Fibroblast of skin of left quadriceps (primary cell): ENCODE results near the gene DLGAP1.
"Not testable (repeated sequence)": the region's sequence is repeated elsewhere in the genome, so short reads cannot be mapped to it uniquely, and the experiment has no call there.

Experiments
- DNase-seq, 2 experiments: peaks; one replicate each; pipeline ENCODE4 v3.0.0-alpha.2; 2013; ENCODE audit warnings: low read depth in 2 of 2

DLGAP1 gene

DNA sequence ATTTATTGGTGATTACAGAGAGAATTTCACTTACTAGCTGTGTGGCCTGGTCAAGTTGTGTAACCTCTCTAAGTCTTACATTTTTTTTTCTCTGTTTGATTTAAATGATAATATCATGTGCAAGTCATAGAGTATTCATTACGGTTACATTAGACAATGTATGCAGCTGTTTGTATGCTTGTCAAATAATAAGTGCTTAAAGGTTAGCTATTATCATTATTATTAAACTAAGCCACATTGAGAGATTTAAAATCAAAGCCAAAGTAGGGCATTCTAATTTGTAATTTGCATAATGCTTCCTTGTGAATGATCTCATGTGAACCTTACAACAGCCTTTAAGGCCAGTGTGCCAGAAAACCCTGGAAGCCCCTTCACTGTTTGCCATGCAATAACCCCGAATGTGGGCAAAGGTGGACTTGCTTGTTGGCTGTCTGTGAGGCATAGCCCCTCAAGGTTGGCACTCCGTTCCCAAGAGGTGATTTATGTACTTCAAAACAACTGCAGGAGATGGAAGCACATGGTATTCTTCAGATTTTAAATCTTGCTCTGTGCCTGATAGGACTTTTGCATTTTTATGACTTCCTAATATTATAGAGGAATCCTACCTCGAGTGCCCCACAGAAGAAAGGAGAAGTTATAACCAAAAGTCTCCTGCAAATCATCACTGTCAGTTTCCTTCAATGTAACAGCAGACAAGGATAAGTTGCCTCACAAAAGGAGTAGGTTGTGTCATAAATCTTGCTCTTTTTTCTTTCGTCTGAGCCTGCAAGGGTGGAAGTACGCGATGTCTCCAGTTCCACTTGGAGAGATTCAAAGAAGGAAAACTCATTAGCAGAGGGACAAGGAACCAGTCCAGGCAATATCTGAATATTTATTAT, 733.1 kb downstream of the DLGAP1 start:
- no peak for DNase-seq

DNA sequence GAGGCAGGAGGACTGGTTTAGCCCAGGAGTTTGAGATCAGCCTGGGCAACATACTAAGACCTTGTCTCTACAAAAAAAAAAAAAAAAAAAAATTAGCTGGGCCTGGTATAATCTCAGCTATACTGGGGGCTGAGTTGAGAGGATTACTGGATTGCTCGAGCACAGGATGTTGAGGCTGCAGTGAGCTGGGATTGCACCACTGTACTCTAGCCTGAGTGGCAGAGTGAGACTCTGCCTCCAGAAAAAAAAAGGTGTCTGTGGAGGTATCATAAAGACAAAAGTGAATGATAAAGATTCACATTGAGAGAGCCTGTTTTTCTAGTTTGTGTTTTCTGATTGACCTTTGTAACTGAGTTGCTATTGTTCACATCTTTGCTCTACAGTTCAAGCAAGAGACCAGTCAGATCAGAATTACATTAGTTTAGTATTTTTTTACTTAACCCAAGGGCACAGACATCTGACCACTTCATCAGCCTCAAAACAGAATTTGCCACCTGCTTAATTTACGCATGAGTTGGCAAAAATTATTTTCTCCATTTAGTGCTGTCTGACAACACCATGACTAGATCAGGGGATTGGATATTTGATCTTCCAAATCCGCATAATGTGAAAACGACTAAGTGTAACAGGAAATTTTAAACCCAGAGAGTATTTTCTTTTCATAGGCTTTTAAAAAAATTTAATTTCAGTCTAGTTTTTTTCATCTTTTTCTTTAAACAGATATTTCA, 734.1 kb downstream of the DLGAP1 start:
- no peak for DNase-seq

DNA sequence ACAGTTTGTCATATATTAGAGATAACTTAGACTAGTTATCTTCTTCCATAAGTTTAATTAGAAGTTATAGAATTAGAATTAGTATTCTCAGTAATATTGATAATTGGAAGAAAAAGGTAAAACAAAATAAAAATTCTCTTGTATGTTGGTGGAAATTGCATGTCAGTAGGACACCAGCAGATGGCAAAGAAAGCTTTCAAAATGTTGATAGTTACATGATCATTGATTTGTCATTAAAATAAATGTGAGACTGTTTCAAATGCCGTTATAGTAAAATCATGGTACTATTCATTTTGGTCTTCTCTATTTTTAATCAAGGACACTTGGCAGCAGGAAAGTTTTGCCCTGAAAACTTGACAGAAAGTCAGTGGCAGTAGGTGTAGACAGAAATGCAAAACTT, 734.9 kb downstream of the DLGAP1 start:
- no peak for DNase-seq

DNA sequence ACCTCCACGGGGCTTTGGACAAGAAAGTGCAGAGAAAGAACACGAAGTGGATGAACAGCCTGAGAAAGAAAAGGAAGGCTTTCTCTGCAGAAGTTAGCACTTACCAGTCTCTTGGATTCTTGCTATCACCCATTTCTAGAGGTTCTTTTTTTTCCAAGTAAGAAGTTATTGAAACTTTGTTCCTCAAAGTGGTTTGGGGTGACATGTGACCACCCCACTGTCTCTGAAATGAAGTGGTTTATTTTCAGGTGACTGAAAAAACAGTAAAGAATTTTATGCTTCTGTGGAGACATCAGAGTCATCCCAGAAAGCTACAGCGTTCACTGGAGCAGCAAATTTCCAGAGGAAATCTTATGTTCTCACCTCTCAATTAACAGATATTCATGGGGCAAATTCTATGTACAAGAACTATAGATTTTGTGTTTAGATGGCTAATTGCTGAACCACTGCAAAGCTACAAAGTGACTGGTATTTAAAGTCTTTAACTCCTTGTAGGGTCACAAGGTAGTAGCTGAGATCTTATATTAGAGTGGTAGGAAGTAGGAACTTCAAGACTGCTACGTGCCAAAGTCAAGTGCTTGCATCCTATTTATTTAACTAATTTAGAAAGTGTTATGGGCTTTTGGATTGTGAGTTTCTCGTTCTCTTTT, 737.6 kb downstream of the DLGAP1 start:
- DNase-seq, result no peak

DNA sequence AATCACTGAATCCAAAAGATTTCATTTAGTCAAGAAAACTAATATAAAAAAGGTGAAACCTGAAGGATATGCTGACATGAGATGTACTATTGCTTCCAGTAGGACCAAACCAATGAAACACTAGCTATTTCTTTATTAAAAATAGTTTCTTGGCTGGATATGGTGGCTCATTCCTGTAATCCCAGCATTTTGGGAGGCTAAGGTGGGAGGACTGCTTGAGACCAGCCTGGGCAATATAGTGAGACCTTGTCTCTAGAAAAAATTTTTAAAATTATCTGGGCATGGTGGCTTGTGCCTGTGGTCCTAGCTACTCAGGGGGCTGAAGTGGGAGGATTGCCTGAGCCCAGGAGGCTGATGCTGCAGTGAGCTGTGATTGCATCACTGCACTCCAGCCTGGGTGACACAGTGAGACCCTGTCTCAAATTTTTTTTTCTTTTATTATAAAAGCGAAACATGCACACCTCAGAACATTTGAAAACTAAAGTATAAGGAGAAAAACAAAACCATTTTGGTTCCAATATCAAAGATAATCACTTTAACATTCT, 738.9 kb downstream of the DLGAP1 start:
- no peak for DNase-seq

DNA sequence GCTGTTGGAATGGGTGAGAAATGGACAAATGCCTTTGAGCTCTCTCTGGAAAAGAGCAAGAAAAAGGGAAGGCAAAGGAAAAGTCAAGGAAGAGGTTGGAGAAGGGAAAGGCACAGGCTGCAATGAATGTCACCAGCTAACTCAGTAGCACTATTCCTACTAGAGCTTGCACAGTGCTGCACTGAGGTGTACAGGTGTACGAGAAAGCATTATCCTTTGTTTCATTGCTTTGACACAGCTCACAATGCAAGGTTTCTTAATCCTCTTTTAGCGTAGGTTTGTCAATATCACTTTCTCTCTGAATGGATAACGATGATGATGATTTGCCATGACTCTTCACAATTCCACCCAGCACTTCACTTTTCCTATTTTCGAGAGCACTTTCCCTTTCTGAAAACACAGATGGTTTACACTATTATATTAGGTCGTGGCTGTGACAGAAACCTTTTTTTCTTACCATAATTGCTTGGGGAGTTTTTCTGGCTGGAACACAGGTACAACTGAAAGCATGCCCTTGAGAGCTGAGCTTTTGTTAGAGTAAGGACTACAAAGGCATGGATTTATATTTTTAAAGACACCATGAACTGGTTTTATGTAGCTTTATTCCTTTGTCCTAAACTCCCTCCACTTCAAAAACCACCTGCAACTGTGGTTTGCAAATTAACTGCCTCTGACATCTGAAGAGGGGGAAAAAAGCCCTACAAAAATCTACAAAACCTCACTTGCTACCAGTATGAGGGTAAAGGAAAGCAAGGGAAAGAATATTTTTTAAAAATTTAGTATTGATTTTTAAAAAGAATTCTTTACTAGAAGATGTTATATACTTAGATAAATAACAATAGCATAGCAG, 739.7 kb downstream of the DLGAP1 start:
- DNase-seq, result no peak

DNA sequence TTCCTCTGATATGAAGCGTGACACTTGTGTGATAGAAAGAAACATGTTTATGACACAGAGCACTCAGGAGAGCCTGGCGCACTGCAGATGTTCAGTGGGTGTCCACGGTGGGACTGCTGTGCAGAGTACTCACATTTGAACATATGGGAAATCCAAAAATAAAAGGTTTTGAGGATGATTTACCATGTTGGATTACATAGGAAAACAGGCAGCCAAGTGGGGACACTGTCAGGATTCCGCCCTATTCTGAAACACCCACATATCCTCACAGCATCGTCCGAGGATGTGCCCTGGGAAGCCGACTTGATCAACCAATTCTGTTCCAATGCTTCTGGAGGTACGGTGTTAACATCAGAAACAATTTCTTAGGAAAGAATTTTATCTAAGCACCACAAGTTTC, 741.4 kb downstream of the DLGAP1 start:
- DNase-seq, result no peak

DNA sequence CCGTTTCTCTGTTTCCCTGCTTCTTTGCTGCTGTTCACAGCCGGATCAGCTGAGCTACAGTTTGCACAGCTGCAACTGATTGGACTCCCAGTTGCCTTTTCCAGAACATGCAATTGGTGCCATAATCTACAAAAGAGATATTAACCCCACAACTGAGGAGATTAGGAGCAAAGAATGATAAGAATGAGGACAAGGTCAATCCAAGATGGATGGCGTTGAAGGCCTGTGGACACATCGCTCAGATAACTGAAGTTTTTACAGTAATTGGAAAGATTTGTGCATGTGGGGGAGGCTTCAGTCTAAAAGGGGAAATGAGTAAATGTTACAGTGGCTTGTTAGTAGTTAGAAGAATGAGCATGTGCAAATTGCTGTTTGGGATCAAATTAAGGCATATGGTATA, 741.9 kb downstream of the DLGAP1 start:
- peak; percentile 59 to 63 for DNase-seq

DNA sequence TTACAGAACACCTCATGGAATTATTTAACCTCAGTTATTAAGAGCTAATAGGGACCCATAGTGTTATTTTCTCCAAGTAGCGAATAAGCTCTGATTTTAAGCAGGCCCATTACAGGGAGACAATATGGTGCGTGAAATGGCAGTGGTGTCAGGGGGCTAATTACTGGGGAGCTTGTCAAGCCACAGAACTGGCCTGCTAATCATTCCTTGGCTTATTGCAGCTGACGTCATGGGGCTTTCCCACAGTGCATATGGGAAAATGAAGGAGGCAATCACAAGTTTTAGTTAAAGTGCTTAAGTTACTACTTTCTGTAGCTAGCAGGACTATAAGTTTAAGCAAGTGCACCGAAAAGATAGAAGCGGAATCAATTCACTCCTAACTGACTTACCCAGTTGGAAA, 742.6 kb downstream of the DLGAP1 start:
- DNase-seq, result no peak

DNA sequence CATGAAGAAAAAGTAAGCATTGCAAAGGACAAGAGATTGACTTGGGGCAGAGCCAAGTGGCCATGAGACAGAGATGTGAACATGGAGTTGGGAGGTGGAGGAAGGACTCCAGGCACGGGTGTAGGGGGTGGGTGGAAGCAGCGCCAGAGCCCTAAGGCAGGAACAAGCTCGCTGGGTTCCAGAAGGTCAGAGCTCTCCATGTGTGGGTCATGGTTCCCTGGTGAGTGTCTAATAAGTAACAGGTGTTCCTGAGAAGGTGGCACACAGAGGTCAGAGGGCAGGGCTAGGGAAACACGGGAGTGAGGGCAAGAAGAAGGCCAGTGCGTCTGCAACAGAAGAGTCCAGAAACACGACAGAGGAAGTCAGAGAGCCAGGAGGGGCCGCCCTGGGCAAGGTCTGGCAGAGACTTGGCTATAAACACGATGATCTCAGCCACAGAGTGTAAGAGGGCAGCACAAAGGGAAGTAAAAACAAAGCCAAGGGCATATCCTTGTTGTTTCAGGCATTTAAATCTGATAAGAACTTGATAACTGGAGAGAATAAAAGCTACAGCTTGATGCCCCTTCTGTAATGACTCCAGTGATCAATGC, 744.3 kb downstream of the DLGAP1 start:
- DNase-seq, result no peak

DNA sequence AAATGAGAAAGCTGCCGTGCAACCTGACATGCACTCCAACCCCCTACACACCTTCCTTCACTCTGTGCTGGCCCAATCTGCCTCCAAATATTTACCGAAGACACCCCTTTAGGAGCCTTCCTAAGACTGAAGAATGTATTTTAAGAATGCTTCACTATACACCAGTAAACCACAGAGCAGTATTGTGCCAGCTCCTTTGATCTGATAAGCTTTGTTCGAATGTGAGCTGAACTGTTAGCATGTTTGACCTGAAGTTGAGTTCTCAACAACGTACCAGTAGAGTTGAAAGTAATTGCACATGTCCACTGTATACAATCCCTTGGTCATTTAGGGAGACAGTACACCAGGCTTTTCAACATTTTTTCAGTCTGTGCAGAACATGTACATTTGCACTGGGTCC, 745.9 kb downstream of the DLGAP1 start:
- no peak for DNase-seq

DNA sequence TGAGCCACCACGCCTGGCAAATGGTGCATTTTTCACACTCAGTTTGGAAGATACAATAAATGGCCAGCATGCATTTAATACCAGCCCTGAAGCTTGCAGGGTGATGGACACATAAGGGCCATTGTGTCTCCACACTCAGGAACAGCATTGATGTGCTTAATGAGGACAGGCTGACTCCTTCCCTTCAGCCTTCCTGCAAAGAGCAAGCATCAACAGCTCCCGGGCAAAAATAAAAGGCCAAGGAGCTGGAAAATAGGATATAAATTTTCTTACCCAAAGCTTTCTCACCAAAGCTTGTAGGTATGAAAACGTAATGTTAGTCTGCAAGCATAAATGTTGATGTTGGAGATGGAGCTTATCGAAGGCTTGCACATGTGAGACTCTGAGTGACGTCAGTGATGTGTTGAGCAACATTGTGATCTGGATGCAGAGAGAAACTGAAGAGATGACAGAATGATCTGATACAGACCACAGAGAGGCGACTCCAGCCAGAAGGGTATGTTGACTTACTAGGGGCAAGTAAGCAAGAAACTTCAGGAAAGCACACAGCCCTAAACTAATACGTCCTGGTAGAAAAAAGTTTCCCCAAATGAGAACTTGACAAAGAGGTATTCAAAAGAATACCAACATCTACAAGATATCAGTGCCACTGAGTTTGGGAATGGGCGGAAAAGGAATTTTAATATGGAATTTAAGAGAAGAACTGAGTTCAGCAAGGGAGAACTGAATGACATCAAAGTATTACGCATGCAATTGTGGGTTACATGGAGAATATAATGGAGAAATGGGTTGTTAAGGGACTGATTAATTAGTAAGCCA, 748.6 kb downstream of the DLGAP1 start:
- DNase-seq, result no peak

DNA sequence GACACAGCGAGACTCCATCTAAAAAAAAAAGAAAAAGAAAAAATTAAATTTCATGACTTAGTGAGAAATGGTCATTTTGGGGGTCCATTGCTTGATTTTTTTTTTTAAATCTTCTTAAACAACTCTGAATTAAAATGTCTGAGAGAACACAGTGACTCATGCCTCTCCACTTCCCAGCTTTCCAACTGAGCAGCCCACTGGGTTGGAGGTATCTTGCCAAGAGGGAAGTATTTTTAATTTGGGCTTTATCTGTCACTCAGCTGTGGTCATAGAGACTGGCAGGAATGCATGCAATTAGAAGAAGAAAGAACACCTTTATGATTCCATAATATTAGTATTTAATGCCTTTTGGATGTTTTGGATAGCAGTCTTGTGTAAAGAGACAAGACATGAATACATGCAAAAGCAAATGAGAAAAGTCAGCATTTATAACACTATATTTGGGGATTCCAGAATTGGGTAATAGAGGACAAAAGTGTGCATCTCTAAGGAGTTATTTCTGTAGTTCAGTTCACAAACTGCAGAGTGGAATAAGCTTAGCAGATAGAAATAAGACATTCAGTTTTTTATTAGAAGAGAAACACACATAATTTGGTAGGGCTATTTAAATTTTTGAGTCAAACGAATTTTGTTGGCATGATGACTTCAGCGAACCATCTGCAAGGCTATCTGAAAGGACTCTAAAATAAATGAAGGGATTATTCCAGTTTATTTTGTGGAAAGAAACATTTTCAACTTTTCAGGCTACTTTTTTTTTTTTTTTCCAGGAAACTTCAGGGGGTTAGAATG, 750.4 kb downstream of the DLGAP1 start:
- no peak for DNase-seq

DNA sequence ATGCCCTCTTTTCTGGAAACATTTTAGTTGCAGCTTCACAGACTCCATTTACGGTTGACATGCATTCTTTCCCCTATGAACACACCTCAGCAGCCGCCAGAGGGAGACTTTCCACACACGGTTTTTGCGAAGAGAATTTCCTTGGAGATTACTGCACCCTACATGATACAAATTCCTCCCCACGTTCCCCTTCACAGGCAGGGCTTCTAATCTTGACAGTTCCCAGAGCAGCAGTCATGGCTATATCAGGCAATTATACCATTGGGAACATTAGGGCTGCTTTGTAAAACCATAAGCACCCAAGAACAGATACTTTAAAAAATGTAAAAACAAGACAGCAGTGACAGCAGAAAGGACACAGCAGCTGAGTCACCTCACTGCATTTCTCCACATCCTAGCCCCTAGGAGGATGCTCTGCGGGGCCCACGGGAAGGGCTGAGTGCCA, 751.4 kb downstream of the DLGAP1 start:
- DNase-seq, result peak; percentile 43 to 44

DNA sequence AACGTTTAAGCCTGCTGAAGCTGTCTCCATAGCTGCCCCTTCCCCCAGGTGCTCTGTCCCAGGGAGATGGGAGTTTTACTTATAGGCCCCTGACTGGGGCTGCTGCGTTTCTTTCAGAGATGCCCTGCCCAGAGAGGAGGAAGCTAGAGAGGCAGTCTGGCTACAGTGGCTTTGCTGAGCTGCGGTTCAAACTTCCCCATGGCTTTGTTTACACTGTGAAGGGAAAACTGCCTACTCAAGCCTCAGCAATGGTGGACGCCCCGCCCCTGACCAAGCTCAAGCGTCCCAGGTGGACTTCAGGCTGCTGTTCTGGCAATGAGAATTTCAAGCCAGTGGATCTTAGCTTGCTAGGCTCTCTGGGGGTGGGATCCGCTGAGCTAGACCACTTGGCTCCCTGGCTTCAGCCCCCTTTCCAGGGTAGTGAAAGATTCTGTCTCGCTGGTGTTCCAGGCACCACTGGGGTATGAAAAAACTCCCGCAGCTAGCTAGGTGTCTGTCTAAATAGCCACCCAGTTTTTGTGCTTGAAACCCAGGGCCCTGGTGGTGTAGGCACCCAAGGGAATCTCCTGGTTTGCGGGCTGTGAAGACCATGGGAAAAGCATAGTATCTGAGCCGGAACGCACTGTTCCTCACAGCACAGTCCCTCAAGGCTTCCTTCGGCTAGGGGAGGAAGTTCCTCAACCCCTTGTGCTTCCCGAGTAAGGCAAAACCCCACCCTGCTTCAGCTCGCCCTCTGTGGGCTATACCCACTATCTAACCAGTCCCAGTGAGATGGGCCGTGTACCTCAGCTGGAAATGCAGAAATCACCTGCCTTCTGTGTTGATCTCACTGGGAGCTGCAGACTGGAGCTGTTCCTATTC, 755.2 kb downstream of the DLGAP1 start:
- not testable (repeated sequence) for DNase-seq

DNA sequence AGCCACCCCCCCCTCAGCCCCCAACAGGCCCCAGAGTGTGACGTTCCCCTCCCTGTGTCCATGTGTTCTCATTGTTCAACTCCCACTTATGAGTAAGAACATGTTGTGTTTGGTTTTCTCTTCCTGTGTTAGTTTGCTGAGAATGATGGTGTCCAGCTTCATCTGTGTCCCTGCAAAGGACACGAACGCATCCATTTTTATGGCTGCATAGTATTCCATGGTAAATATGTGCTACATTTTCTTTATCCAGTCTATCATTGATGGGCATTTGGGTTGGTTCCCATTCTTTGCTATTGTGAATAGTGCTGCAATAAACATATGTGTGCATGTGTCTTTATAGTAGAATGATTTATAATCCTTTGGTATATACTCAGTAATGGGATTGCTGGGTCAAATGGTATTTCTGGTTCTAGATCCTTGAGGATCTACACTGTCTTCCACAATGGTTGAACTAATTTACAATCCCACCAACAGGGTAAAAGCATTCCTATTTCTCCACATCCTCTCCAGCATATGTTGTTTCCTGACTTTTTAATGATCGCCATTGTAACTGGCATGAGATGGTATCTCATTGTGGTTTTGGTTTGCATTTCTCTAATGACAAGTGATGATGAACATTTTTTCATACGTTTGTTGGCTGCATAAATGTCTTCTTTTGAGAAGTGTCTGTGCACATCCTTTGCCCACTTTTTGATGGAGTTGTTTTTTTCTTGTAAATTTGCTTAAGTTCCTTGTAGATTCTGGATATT, 760.9 kb downstream of the DLGAP1 start:
- not testable (repeated sequence) for DNase-seq

DNA sequence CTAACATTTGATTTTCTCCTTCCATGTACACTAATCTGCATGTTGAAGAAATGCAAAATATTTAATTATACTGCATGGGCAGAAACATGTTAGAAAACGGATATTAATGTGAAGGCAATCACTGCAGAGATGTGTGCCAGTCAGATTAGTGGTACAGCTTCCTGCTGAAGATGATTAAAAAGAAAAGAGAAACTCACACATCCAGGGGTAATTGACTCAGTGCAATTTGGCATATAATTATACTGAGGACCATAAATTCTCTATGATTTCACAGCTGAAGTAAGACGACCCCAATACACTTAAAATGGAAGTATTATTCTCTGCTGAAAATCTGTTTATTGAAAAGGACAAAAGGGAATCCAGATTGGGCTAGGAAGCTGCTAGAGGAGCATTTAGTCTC, 761.7 kb downstream of the DLGAP1 start:
- no peak for DNase-seq

DNA sequence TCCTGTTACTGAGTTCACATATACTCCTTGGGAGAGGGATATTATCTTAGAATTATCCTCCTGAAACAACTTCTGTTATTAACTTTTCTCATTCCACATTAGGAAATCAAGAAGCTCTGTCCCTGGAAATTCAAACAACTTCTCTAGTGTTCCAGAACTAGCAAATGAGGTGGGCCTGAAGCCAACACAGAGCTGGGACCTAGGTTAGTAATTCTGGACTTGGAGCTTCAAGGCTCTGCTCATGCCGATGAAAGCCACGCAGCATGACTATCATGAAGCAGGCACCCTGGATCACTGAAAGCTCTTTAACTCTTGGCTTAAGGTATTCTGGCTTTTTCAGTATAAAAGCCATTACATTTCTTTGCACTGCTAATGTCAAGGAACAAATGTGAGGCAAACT, 762.4 kb downstream of the DLGAP1 start:
- DNase-seq, result no peak
